GM21528 (cell line): ENCODE measurements around the gene ITIH4.

Source experiments
- ATAC-seq: cut with Tn5 transposase; IDR thresholded peaks from one replicate; pipeline ENCODE4 v1.9.1; 2021; ENCODE audit warnings: mild to moderate bottlenecking, moderate library complexity; ENCODE audit not compliant: unreplicated experiment, low FRiP score

The ITIH4 gene

GRCh38 chr3:52830535-52831258 is at the start of gene ITIH4:
TSS of gene ITIH4 (minus strand) at chr3:52830672. CDS start at chr3:52830642, 30 bp downstream.
- no peak for ATAC-seq

- no peak for ATAC-seq
These were observed 49.6 kb upstream of the ITIH4 start for GRCh38 chr3:52880047-52880446.

GRCh38 chr3:52879581-52879980 is 49.1 kb upstream of the ITIH4 start:
- ATAC-seq, result no peak

- no peak for ATAC-seq
These were observed 48.6 kb upstream of the ITIH4 start for GRCh38 chr3:52879090-52879489.

- no peak for ATAC-seq
These were observed 46.6 kb upstream of the ITIH4 start for GRCh38 chr3:52877085-52877484.

- ATAC-seq, result no peak
These were observed 44.6 kb upstream of the ITIH4 start for GRCh38 chr3:52874864-52875587.

- no peak for ATAC-seq
These were observed 43.8 kb upstream of the ITIH4 start for GRCh38 chr3:52874160-52874701.

- ATAC-seq, result no peak
These were observed 43.1 kb upstream of the ITIH4 start for GRCh38 chr3:52873433-52874159.

- ATAC-seq, result no peak
These were observed 41.8 kb upstream of the ITIH4 start for GRCh38 chr3:52872245-52872644.

GRCh38 chr3:52871761-52872160 is 41.3 kb upstream of the ITIH4 start:
- no peak for ATAC-seq

- ATAC-seq, result no peak
These were observed 40.0 kb upstream of the ITIH4 start for GRCh38 chr3:52870471-52870870.

GRCh38 chr3:52866427-52866826 is 36.0 kb upstream of the ITIH4 start:
- no peak for ATAC-seq

GRCh38 chr3:52865994-52866393 is 35.5 kb upstream of the ITIH4 start:
- no peak for ATAC-seq

GRCh38 chr3:52860424-52860768 is 29.9 kb upstream of the ITIH4 start:
- ATAC-seq, result no peak

- ATAC-seq, result no peak
These were observed 29.4 kb upstream of the ITIH4 start for GRCh38 chr3:52859686-52860423.

- no peak for ATAC-seq
These were observed 27.4 kb upstream of the ITIH4 start for GRCh38 chr3:52857864-52858263.

GRCh38 chr3:52857133-52857532 is 26.7 kb upstream of the ITIH4 start:
- no peak for ATAC-seq

GRCh38 chr3:52856666-52857065 is 26.2 kb upstream of the ITIH4 start:
- no peak for ATAC-seq

GRCh38 chr3:52854013-52854412 is 23.5 kb upstream of the ITIH4 start:
- ATAC-seq, result no peak

GRCh38 chr3:52852419-52852818 is 21.9 kb upstream of the ITIH4 start:
- ATAC-seq, result no peak

- ATAC-seq, result no peak
These were observed 20.9 kb upstream of the ITIH4 start for GRCh38 chr3:52851348-52851747.
